Stimulated activated CD4-positive, alpha-beta T cell treated with anti-CD3 and anti-CD28 coated beads, Interleukin-12 subunit alpha, Interleukin-12 subunit beta, amount 100 ng/mL, for 4 hours (primary cell): ENCODE measurements around the gene TMEM140.
"Not testable (repeated sequence)": the region's sequence is repeated elsewhere in the genome, so short reads cannot be mapped to it uniquely, and the experiment has no call there.

Source experiments
- DNase-seq: peaks from one replicate; pipeline ENCODE4 v3.0.0-alpha.2; 2020

Gene TMEM140

DNA sequence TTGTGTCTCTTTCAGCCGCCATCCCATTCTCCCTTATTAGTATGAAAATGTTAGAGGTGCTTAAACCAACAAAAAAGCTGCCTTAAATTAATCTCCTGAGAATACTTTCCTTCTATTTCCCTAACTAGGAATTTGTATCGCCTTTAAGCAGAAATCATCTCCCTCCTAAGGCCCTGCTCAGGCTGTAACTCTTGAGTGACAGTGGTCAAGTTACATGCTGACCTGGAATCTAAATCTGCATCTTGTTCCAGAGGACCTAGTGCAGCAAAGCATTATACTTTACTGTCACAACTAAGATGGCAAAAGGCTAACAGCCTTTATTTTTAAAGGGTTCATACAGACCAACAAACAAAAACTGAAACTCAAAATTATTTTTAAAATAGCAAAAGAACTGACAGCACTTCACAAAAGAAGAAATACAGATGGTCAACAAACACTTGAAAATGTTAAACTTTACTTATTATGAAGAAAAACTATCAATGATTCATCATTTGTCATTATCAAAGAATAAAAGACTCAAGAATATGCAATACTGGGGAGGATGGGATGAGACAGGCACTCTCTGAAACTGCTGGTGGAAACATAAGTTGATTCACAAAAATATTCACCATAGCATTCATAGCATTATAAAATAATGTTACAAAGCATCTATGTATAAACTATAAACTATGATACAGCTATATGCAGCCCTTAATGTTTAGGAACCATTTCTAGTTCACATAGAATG is 11.7 kb downstream of the TMEM140 start:
- no peak for DNase-seq

DNA sequence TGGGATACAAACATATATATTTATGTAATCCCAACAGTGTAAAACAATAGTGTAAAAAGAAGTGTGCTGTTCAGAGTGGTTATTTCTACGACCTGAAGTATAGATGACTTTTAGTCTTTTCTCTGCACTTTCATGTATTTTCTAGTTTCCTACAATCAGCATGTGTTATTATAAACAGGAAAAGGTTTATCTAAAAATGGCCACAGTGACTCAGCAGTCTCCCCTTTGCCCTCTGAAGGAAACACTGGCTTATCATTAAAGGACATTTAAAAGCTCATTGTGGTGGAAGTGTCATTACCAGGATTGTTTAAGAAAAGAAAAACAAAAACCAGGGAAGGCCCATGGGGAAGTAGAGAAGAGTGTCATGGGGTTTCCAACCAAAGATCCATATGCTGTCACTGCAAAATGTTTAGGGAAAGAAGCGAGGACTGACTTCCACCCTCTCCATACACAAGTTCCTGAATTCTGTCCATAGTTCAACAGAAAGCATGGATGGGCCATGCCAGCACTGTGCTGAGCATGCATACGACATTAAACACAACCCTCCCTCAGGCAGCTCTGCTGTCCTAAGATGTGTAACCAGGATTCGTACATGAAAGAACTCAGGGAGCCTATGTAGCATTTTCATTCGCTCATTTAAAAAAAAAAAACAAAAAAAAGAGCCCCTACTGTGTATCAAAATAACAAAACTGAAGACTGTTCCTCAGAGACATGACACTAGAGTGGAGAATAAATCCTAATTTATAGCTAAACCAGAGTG is 12.4 kb downstream of the TMEM140 start:
- no peak for DNase-seq

DNA sequence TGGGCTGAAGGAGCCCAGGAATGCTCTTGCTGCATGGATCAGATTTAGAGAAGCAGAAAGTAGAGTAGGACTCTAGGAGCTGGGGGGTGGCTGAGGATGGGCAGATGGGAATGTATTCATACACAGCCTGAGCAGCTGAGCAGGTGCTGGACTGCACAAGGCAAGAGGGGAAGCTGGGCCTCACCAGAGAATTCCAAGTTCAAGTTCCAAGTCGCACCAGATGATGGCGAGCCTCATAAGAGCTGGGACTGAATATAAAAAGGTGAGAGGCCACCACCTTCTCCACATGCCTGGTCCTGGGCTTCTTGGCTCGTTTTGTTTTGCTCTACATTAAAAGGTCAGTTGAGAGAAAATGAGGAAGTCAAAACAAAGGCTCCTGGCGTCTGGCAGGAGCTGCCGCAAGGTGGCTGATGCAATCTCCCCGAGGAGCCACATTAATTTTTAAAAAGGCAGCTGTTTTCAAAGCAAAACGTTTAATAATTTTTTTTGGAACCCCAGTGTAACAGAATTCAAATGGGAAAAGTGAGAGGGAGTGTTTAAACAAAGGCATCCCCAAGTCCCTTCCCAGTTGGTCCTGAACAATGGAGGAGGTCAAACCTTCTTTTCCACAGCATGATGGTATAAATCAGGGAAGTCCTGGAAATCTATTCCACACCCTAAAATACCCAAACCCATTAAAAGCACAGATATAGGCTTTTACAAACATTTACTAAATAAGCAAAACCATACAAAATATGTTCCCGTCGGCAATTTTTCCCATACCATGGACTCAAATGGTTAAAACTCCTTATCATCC is 13.2 kb downstream of the TMEM140 start:
- no peak for DNase-seq

DNA sequence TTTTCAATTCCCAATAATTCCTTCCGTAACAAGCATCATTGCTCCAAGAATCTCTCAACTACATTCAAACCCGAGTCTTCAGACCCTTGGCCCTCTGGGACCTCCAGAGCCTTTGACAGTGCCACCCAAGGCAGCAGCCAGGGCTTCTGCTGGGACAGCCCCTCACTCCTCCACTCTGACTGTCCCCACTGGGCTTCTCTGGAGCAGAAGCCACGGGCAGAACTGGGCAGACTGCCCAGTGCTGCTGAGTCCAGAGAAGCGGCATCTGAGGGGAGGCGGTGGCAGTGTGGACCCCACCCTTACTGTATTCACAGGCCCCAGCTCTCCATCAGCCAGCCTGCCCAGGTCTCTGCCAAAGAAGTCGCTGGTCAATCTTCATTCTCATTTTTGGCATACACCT is 13.8 kb downstream of the TMEM140 start:
- DNase-seq, result no peak

DNA sequence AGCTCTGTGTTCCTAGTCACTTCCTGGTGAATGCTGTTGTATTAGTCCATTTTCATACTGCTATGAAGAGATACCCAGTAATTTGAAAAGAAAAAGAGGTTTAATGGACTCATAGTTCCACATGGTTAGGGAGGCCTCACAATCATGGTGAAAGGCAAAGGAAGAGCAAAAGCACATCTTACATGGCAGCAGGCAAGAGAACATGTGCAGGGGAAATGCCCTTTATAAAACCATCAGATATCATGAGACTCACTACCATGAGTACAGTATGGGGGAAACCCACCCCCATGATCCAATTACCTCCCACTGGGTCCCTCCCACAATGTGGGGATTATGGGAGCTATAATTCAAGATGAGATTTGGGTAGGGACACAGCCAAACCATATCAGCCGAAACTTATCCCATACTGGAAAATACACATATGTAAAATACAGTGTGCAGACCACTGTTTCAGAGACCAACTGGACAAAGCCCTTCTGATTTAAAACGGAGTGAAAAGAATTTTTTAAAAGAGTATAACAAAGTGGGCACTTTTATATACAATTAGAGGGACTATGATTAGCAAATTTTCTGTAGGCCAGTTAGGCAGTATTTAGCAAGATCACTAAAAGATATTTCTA is 14.6 kb downstream of the TMEM140 start:
- DNase-seq, result no peak

DNA sequence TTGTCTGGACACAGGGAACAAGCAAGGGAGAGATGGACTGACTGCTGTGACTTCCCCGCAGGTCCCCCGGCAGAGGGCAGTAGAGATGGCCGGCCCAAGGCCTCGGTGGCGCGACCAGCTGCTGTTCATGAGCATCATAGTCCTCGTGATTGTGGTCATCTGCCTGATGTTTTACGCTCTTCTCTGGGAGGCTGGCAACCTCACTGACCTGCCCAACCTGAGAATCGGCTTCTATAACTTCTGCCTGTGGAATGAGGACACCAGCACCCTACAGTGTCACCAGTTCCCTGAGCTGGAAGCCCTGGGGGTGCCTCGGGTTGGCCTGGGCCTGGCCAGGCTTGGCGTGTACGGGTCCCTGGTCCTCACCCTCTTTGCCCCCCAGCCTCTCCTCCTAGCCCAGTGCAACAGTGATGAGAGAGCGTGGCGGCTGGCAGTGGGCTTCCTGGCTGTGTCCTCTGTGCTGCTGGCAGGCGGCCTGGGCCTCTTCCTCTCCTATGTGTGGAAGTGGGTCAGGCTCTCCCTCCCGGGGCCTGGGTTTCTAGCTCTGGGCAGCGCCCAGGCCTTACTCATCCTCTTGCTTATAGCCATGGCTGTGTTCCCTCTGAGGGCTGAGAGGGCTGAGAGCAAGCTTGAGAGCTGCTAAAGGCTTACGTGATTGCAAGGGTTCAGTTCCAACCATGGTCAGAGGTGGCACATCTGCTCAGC is 16.6 kb downstream of the TMEM140 start:
- no peak for DNase-seq

DNA sequence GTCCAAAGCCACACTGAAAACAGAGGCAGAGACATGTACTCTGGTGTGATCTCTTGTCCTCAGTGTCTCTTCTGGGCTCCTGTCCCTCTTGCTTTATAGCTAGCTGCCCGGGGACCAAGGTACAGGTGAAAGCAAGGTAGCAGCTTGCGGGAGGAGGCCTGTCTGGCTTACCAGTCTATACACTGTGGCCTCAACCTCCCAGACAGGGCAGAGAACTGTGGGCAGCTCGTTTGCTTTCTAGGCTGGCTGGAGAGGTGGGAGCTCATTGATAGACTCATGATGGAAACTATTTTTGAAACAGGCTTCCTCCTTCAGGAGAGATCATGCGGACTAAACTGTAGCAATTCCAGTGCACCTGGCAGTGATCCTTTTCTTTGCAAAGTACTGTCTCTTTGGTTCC is 18.0 kb downstream of the TMEM140 start:
- no peak for DNase-seq

DNA sequence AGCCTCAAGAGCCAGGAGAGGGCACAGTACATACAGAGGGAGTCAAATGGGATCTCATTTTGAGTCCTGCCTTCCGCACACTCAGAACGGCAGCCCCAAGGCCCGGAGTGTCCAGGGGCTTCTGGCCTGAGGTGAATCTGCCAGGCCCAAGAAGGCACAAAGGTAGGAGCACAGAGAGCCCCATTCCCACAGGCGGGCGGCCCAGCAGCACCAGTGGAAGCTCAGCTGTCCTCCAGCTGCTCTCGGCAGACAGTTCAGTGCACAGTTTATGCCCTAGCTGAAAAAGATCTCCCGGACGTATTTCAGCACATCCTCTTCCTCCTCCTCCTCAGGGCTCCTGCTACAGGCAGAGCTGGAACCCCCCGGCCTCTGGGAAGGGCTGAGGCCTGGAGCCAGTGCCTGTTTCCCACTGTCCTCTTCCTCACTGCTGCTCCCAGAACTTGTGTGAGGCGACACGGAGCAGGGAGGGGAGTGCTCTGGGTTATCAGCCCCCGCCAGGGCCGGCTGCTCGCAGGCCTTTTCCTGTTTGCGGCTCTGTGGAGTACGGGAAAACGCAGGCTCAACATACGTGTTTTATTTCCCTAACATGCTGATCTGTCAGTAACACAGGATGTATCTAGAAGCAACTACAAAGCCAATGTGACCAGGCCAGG is 18.6 kb downstream of the TMEM140 start:
- no peak for DNase-seq

DNA sequence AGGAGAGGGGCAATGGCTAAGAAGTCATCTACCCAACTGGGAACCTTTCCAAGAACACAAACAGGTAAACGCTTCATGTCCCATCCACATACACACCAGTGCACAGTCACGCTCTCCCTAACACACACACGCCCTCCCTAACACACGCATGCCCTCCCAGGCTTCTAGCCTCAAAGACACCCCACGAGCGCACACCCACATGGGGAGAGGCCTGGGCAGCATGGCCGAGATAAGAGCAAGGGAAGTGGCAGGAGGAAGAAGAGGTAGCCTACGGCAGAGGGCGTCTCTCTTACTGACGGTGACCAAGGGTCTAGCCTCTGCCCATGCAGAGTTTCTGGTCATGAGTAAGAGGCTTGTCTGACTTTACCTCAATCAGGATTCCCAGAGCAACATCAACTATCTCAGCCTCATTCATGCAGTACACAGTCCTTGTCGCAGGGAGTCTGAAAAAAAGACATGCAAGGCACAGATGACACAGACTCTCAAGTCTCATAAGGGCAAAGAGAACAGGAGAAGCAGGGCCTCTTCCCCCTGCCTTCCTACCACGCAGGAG is 19.6 kb downstream of the TMEM140 start:
- DNase-seq, result no peak

DNA sequence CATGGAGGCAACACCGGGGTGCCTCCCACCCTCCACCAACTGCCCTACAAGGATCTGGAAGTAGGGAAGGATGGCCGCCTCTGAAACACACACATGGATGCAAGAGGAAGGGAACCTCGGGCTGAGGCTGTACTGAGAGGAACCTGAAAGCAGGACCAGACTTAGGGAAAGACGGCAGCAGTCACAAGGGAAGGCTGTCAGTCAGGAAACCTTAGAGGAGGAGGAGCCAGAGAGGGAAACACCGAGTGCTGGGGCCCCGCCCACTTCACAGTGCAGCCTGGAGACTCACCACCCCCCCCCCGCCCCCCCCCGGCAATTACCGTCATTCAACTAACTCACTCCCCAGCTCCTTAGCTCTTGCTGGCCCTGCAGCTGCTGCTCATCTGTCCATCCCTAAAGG is 20.1 kb downstream of the TMEM140 start:
- DNase-seq, result no peak

DNA sequence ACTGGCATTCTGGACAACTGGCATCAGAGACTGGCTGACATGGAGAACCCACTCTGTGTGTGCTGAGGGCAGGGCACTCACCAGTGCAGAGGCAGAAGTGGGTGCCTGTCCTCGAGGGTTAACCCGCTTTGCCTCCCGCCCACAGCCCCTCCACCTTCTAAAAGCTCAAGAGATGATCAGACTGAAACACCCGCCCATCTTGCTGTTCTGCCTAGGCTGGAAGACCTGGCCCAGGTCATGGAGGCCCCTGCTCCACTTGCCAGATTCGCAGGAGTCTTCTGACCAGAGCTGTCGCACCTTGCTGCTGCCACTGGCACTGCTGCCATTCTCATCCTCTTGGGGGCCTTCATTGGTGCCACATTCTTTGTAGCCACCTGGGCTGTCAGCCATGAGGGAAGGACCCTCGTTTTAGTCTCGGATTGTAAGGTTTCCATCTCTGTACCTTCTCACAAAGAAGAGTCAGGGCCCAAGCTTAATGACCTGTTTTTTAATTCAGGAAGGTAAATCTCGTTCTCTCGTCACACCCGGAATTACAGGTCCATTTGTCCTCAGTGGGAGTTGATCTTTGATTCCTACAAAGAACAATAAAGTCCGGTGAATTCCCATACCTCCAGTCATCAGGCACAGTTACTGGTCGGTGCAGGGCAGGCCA is 20.7 kb downstream of the TMEM140 start:
- DNase-seq, result no peak

DNA sequence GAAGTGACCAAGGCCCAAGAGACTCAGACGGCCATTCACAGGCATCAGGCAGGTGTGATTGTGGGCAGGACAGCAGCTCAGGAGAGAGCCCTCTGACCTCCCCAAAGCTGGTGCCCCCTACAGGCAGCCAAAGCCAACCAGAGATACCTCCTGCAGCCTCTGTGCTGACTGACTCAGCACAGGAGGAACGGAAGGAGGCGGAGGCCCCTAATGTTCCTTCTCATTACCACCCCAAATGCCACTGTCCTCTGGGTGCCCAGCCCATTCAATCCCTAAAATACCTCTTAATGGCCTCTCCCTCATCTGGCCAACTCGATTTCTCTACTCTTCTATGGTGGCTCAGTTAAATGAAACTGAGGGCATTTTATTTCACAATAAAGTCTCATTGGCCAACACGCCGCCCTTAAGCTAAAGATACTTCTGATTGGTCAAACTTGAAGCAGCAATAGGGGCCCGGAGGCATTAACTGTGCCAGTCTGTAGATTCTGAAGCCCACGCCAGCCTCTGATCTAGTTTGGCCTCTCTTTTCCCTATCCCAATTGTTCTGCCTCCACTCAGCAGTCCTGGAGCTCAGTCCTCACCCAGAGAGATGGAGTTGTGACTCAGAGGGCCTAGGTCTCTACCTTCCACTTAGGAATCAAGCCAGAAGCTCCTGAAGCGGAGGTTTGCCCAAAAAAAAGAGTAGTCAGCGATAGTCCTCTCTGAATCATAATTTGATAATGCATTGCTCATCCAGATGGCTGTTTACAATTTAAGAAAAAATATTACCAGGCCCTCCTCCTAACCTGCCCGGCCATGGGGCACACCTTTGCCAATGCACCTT is 21.5 kb downstream of the TMEM140 start:
- peak; percentile 53 for DNase-seq

DNA sequence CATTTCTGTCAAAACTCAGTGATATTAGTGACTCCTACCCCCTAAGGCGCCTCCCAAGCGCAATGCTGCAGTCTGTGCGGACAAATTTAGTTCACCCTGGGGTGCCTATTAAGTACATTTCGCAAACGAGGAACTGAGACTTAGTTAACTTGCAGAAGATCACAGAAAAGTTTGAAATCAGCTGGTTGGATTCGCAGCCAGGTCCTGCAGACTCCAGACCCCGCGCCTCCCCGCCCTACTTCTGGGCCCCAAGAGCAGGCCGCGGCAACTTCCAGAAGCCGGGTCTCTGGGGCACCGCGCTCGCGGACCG is 22.0 kb downstream of the TMEM140 start:
- DNase-seq, result no peak

DNA sequence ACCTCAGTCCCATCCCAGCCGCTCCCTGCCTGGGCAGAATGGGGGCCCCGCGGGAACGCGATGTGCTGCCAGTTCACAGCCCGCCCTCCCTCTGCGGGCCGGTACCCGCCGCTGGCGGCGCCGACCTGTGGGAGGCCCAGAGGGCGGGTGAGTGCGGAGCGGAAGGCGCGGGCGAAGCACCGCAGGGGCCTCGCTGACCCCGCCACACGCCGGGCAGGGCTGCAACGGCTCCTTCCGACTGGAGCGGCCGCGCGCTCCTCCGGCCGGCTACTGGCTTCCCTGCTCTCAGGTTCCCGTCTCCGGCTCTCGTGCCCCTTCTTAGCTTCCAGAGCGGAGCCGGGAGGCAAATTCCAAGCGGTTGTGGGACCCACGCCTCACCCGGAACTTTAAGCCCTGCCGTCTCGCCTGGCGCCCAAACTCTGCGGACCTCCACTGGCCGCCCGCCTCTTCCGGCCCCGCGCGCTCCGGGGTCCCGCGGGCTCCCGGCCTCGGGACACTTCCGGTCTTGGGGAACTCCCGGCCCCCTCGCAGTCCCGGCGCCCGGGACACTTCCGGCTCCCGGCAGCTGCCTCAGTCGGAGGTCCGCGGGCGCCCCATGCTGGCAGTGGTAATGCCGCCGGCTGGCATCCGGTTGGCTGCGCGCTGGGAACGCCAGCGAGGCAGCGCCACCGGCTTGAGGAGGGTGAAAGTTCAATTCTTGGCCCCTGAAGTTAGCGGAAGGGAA is 22.6 kb downstream of the TMEM140 start, which contains the start of gene CYREN:
Gene CYREN (minus strand): TSS at position 434 of the 724 bp plus-strand sequence. CDS start 1,785 bp downstream, outside the sequence.
- peak; percentile 92 for DNase-seq

DNA sequence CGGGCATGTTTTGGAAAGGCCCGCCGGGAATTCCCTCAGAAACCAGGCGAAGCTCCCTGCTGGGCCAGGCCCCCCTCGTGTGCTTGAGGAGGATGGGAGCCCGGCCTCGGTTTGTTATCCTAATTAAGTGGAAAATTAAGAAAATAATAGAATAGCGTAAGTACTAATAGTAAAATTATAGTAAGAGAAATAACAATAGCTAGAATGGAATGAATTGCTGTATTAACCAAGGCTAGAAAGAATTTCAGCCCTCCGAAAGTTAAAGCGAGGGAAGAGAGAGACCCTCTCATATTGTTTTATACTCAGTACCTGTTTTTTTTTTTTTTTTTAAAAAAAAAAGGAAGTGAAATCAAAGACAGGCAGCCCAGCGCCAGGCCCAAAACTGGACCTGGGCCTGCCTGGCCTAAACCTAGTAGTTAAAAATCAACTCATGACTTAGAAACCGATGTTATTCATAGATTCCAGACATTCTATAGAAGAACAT is 23.2 kb downstream of the TMEM140 start:
- DNase-seq, result not testable (repeated sequence)

DNA sequence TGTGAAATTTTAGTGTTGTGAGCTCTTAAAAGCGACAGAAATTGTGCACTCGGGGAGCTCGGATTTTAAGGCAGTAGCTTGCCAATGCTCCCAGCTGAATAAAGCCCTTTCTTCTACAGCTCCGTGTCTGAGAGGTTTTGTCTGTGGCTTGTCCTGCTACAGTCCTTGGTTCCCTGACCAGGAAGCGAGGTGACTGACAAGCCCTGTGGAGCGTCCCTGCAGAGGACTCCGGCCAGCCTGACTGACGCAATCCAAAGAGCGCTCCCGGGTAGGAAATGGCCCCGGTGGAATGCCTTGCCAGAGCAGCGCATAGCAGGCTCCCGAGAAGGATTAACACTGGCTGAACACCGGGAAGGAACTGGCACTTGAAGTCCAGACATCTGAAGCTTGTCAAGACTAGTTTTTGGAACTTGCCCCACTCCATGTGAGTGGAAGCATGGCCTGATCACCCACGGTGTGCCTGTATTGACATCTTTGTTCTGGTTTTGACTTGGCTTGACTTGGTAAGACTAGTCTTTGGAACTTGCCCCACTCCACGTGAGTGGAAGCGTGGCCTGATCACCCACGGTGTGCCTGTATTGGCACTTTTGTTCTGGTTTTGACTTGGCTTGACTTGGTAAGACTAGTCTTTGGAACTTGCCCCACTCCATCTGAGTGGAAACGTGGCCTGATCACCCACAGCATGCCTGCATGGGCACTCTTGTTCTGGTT is 23.9 kb downstream of the TMEM140 start:
- not testable (repeated sequence) for DNase-seq

DNA sequence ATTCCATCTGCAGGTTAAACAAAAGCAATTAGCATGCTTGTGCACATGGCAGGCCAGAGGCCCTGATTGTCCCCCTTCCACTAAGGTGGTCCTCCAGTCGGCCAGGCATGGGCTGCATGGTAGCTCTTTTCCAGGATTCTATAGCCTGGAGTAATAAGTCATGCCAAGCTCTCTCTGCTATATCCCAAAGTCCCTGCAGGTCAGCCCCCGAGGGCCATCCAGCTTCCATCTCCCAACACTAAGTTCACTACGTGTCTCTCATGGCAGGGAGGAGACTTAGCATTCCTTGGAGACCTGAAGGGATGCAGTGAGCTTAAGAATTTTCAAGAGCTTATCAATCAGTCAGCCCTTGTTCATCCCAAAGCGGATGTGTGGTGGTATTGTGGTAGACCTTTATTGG is 26.0 kb downstream of the TMEM140 start:
- not testable (repeated sequence) for DNase-seq

DNA sequence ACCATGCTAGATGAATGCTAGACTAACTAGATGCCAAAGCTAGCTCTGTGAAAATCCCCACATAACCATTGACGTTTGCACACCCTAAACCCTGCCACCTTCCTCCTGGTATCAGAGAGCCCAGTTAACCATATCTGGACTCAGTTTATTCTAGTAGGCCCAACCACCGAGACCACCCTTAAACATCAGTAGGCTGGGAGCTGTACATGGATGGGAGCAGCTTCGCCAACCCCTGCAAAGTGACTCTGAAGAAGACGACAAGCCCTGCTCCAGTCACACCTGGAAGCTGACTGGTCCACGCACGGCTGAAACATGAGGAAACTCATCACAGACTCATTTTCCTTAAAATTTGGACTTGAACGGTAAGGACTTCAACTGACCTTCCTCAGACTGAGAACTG is 27.1 kb downstream of the TMEM140 start:
- DNase-seq, result no peak

DNA sequence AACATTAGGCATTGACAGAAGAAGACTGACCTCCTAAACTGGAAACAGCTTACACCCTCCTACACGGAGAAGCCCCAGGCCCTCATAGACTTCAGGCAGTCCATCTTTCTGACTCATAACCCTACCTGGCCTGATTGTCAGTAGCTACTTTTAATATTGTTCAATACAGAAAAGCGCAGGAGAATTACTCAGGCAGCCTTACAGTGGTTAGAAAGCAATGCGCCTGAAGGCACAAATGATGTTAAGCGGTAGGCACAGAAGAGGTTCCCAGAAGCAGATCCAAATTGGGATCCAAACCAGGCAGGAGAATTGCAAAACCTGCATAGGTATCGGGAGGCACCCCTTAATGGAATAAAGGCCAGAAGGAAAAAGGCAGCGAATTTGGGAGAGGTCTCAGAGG is 28.1 kb downstream of the TMEM140 start:
- DNase-seq, result no peak
